Upper lobe of left lung (tissue), 6 donors: ENCODE results near the gene ARHGAP26. TPM values are rescaled to one million over a fixed set of nuclear protein-coding genes. Genes with fewer than 3 reads are reported as not detected.

Experiments used
- ATAC-seq, 2 donors: fragments of 200-7000 bp; cut with Tn5 transposase; one replicate each; pipeline ENCODE4 v1.9.1; 2022; ENCODE audit warnings: mild to moderate bottlenecking in 2 of 2, moderate library complexity in 2 of 2; ENCODE audit not compliant: low FRiP score in 2 of 2
- DNase-seq, 2 donors: peaks; one replicate each; pipeline ENCODE4 v3.0.0-alpha.2; 2019 to 2020
- H3K27ac ChIP-seq, 4 donors: fragments of 200-600 bp; sonication (generic); one replicate each; pipeline ENCODE4 v1.5.1; 2016 to 2019
- H3K27me3 ChIP-seq, 4 donors: fragments of 200-600 bp; sonication (generic); one replicate each; pipeline ENCODE4 v1.5.1; 2017 to 2019
- H3K36me3 ChIP-seq, 4 donors: fragments of 200-600 bp; sonication (generic); one replicate each; pipeline ENCODE4 v1.5.1; 2016 to 2019
- H3K4me1 ChIP-seq, 4 donors: fragments of 200-600 bp; sonication (generic); one replicate each; pipeline ENCODE4 v1.5.1; 2018 to 2019
- H3K4me3 ChIP-seq, 4 donors: fragments of 200-600 bp; sonication (generic); one replicate each; pipeline ENCODE4 v1.5.1; 2017 to 2019; ENCODE audit warnings: mild to moderate bottlenecking in 2 of 4, moderate library complexity in 1 of 4
- H3K9me3 ChIP-seq, 4 donors: fragments of 200-600 bp; sonication (generic); one replicate each; pipeline ENCODE4 v1.5.1; 2018 to 2019
- EP300 ChIP-seq, 4 donors: sonication (generic); formaldehyde crosslinking; IDR thresholded peaks; one replicate each; pipeline ENCODE4 v1.5.1; 2017; ENCODE audit warnings: antibody characterized with exemption in 4 of 4, control low read depth in 2 of 4
- POLR2A ChIP-seq, 4 donors: fragments of 450-650 bp; IDR thresholded peaks; one replicate each; pipeline ENCODE4 v1.5.1; 2016 to 2017; ENCODE audit warnings: antibody characterized with exemption in 4 of 4, mild to moderate bottlenecking in 2 of 4
- POLR2AphosphoS5 ChIP-seq, 2 donors: sonication (generic); formaldehyde crosslinking; IDR thresholded peaks; one replicate each; pipeline ENCODE4 v1.5.1; 2017; ENCODE audit warnings: antibody characterized with exemption in 2 of 2
- WGBS, 2 donors: methylation state at CpG; one replicate each; pipeline ENCODE4 v1.1.5; 2017 to 2018; 5-methylcytosine and 5-hydroxymethylcytosine counted together
- total RNA-seq, 6 donors: library from RNA; depleted of rRNA in 4 of 6; stranded (reverse); fragments of >200 nt in 4 of 6; gene quantifications; one replicate each; pipeline versions ENCODE4 v1.1.0 to v1.2.1, GENCODE V29; 2016 to 2021
- TF ChIP-seq, protein P1 (sequence below), 6 experiments: fragments of 450-650 bp in 4 of 6; fragments of 200-600 bp in 2 of 6; sonication (generic) in 2 of 6; IDR thresholded peaks; one replicate each; pipeline ENCODE4 v1.5.1; 2016 to 2019; ENCODE audit warnings: antibody characterized with exemption in 6 of 6
- donor health status: DM: no; HTN: no; CAD: no; lungs with moderate emphysema.
- donor health status: DM: no; HTN: yes; CAD: no; lungs with severe emphysema.

The ARHGAP26 gene
- total RNA-seq, 6 donors from 2014 or later = 34.9 to 90.1 (median 38.9) TPM

DNA sequence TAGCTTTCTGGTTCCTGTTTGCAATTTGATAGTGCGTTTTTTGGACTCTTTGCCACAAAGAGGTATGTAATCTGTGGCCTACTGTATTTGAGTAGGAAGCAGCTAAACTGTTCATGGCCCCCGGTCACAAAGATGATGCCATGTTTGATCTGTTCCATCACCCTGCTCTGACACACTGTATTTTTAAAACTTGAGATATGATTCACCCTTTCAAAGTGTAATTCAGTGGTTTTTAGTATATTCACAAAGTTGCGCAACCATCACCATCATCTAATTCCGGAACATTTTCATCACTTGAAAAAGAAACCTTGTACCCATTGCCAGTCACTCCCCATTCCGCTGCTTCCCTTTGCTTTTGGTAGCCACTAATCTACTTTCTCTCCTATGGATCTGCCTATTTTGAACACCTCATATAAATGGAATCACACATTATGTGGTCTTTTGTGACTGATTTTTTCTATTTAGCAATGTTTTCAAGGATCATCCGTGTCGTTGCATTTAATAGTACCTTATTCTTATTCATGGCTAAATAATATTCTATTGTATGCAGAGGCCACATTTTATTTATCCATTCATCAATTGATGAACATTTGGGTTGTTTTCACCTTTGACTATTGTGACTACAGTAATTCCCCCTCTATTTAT, 491.7 kb downstream of the ARHGAP26 start:
- 80 to 83% methylated on average over 7 of the region's 7 CpGs for WGBS, 2 donors
- peak in 1 of 2 donors; percentile 59 for ATAC-seq
- no peak for TF ChIP-seq POLR2AphosphoS5 (IDR thresholded peaks at IDR 0.05)
- no peak for TF ChIP-seq EP300 (IDR thresholded peaks at IDR 0.05)
- TF ChIP-seq POLR2A (IDR thresholded peaks at IDR 0.05) = no peak
- TF ChIP-seq, protein P1, sequence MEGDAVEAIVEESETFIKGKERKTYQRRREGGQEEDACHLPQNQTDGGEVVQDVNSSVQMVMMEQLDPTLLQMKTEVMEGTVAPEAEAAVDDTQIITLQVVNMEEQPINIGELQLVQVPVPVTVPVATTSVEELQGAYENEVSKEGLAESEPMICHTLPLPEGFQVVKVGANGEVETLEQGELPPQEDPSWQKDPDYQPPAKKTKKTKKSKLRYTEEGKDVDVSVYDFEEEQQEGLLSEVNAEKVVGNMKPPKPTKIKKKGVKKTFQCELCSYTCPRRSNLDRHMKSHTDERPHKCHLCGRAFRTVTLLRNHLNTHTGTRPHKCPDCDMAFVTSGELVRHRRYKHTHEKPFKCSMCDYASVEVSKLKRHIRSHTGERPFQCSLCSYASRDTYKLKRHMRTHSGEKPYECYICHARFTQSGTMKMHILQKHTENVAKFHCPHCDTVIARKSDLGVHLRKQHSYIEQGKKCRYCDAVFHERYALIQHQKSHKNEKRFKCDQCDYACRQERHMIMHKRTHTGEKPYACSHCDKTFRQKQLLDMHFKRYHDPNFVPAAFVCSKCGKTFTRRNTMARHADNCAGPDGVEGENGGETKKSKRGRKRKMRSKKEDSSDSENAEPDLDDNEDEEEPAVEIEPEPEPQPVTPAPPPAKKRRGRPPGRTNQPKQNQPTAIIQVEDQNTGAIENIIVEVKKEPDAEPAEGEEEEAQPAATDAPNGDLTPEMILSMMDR (IDR thresholded peaks at IDR 0.05) = no peak

DNA sequence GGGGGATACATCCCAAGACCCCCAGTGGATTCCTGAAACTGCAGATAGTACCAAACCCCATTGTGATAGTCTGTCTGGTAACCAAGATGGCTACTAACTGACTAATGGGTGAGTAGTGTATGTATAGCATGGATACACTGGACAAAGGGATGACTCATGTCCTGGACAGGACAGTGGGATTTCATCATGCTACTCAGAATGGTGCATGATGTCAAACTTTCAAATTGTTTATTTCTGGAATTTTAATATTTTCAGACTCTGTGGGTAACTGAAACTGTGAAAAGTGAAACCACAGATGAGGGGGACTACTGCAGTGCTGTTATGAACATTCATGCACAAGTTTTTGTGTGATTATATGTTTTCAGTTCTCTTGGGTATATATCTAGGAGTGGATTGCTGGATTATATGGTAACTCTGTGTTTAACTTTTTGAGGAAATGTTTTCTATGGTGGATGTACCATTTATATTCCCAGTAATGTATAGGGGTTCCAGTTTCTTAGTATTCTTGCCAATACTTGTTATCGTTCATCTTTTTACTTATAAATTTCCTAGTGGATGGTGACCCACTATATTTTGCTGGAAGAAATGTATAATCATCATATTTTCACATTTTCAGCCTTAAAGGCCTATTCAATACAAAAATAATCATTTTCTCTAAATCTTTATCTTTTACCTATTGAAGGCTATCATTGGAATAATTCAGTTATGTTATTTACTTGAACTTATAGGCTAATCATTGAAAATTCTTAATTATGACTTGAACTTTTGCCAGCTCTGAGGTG, 492.4 kb downstream of the ARHGAP26 start:
- no peak for TF ChIP-seq POLR2AphosphoS5 (IDR thresholded peaks at IDR 0.05)
- TF ChIP-seq, protein P1 (IDR thresholded peaks at IDR 0.05) = no peak
- no peak for TF ChIP-seq POLR2A (IDR thresholded peaks at IDR 0.05)
- TF ChIP-seq EP300 (IDR thresholded peaks at IDR 0.05) = no peak
- 90 to 96% methylated on average over 1 of the region's 1 CpG for WGBS, 2 donors
- H3K4me3 ChIP-seq = no peak overlapping the region
- no peak overlapping the region for H3K27ac ChIP-seq
- ATAC-seq (peak; percentile 55 to 84), DNase-seq (no peak)
- no peaks in the 10 kb centered on the region for H3K36me3 ChIP-seq
- H3K9me3 ChIP-seq = peaks cover 0 to 2% (median 0%) of the 10 kb centered on the region in 4 donors
- no peaks in the 10 kb centered on the region for H3K27me3 ChIP-seq
- H3K4me1 ChIP-seq = no peaks in the 10 kb centered on the region

More for the DNA sequence above, 491.7 kb downstream of the ARHGAP26 start:
- Histone ChIP-seq H3K36me3 (no peaks in the 10 kb centered on the region), H3K4me1 (no peaks in the 10 kb centered on the region), H3K27ac (no peak overlapping the region), H3K27me3 (no peaks in the 10 kb centered on the region), H3K9me3 (no peaks in the 10 kb centered on the region), H3K4me3 (no peak overlapping the region)
- no peak for DNase-seq

DNA sequence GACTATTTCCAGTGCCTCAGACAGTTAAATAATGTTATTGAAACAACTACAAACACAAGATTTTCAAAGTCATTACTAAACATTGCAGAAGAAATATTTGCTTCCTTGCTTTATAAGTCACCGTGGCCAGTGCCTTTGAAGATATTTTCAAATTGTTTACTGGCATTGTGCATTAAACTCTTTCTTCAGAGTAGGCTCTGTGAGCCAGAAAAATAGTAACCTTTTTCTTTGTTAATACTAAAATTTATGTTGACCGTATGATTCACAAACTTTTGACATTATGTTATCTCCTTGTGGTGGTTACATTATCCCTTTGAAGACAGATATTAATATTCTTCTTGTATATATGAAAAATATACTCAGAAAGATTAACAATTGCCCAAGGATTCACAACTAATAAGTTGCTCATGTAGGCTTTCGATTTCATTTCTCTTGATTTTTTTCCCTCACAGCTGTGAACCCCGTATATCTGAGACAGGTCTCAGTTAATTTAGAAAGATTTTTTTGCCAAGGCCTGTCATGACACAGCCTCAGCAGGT, 493.2 kb downstream of the ARHGAP26 start:
- 65 to 69% methylated on average over 4 of the region's 4 CpGs for WGBS, 2 donors

DNA sequence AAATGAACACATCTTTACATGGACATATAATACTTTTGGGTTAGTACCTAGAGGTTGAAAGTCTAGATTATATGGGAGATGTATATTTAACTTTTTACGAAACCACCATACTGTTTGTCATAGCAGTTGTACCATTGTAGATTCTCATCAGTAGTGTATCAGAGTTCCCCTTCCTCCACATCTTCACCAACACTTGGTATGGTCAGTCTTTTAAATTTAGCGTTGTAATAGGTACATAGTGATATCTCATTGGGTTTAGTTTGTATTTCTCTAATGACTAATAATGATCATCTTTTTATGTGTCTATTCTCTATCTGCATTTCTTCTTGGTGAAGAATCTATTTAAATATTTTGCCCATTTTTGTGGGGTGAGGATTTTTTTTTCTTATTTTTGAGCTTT, 495.8 kb downstream of the ARHGAP26 start:
- 94 to 100% methylated on average over 2 of the region's 2 CpGs for WGBS, 2 donors
- no peak overlapping the region for H3K4me3 ChIP-seq
- no peaks in the 10 kb centered on the region for H3K27me3 ChIP-seq
- ATAC-seq (no peak), DNase-seq (no peak)
- H3K27ac ChIP-seq = no peak overlapping the region
- H3K36me3 ChIP-seq = no peaks in the 10 kb centered on the region
- H3K9me3 ChIP-seq = peaks cover 0 to 6% (median 0%) of the 10 kb centered on the region in 4 donors
- no peaks in the 10 kb centered on the region for H3K4me1 ChIP-seq
- TF ChIP-seq, protein P1 (IDR thresholded peaks at IDR 0.05) = no peak
- no peak for TF ChIP-seq POLR2AphosphoS5 (IDR thresholded peaks at IDR 0.05)
- no peak for TF ChIP-seq EP300 (IDR thresholded peaks at IDR 0.05)
- no peak for TF ChIP-seq POLR2A (IDR thresholded peaks at IDR 0.05)

More for the DNA sequence above, 493.2 kb downstream of the ARHGAP26 start:
- H3K27me3 ChIP-seq = no peaks in the 10 kb centered on the region
- no peak overlapping the region for H3K27ac ChIP-seq
- no peaks in the 10 kb centered on the region for H3K4me1 ChIP-seq
- DNase-seq (no peak), ATAC-seq (no peak)
- peaks cover 0 to 6% (median 0%) of the 10 kb centered on the region in 4 donors for H3K9me3 ChIP-seq
- H3K4me3 ChIP-seq = no peak overlapping the region
- TF ChIP-seq, protein P1 (IDR thresholded peaks at IDR 0.05) = no peak
- no peak for TF ChIP-seq EP300 (IDR thresholded peaks at IDR 0.05)
- no peak for TF ChIP-seq POLR2A (IDR thresholded peaks at IDR 0.05)
- TF ChIP-seq POLR2AphosphoS5 (IDR thresholded peaks at IDR 0.05) = no peak
- H3K36me3 ChIP-seq = no peaks in the 10 kb centered on the region
